Suprapubic skin (tissue), 4 donors: ENCODE measurements around the gene COL16A1. TPM values are rescaled to one million over a fixed set of nuclear protein-coding genes. Genes with fewer than 3 reads are reported as not detected.

Experiments
- DNase-seq, 2 donors: peaks; one replicate each; pipeline ENCODE4 v3.0.0-alpha.2; 2019; ENCODE audit warnings: low spot score in 2 of 2
- H3K27ac ChIP-seq: fragments of 200-600 bp; sonication (generic); one replicate; pipeline ENCODE4 v1.5.1; 2019
- H3K27me3 ChIP-seq: fragments of 200-600 bp; sonication (generic); one replicate; pipeline ENCODE4 v1.5.1; 2019
- H3K36me3 ChIP-seq: fragments of 200-600 bp; sonication (generic); one replicate; pipeline ENCODE4 v1.5.1; 2019
- H3K4me1 ChIP-seq: fragments of 200-600 bp; sonication (generic); one replicate; pipeline ENCODE4 v1.5.1; 2019
- H3K4me3 ChIP-seq: fragments of 200-600 bp; sonication (generic); one replicate; pipeline ENCODE4 v1.5.1; 2019; ENCODE audit warnings: mild to moderate bottlenecking
- H3K9me3 ChIP-seq: fragments of 200-600 bp; sonication (generic); one replicate; pipeline ENCODE4 v1.5.1; 2019
- EP300 ChIP-seq: sonication (generic); formaldehyde crosslinking; IDR thresholded peaks from one replicate; pipeline ENCODE4 v1.6.1; 2017; ENCODE audit warnings: antibody characterized with exemption
- POLR2A ChIP-seq, 2 donors: fragments of 450-650 bp; IDR thresholded peaks; one replicate each; pipeline ENCODE4 v1.6.1; 2017; ENCODE audit warnings: antibody characterized with exemption in 2 of 2, mild to moderate bottlenecking in 2 of 2, moderate library complexity in 2 of 2
- POLR2AphosphoS5 ChIP-seq, 3 donors: sonication (generic); formaldehyde crosslinking; IDR thresholded peaks; one replicate each; pipeline ENCODE4 v1.6.1; 2017; ENCODE audit warnings: antibody characterized with exemption in 3 of 3
- WGBS: methylation state at CpG from one replicate; pipeline ENCODE4 v1.1.5; 2018; 5-methylcytosine and 5-hydroxymethylcytosine counted together
- total RNA-seq, 4 donors: library from RNA; depleted of rRNA; stranded (reverse); fragments of >200 nt; gene quantifications; one replicate each; pipeline ENCODE4 v1.1.0, GENCODE V29; 2016
- TF ChIP-seq, protein P1 (sequence below), 2 donors: fragments of 200-600 bp in 1 of 2; fragments of 450-650 bp in 1 of 2; sonication (generic) in 1 of 2; IDR thresholded peaks; one replicate each; pipeline ENCODE4 v1.5.1; 2016 to 2019; ENCODE audit warnings: antibody characterized with exemption in 2 of 2, mild to moderate bottlenecking in 1 of 2, moderate library complexity in 1 of 2

COL16A1 gene
- total RNA-seq, 4 donors from 2014 or later: 41.6 to 188 (median 93.1) TPM

DNA sequence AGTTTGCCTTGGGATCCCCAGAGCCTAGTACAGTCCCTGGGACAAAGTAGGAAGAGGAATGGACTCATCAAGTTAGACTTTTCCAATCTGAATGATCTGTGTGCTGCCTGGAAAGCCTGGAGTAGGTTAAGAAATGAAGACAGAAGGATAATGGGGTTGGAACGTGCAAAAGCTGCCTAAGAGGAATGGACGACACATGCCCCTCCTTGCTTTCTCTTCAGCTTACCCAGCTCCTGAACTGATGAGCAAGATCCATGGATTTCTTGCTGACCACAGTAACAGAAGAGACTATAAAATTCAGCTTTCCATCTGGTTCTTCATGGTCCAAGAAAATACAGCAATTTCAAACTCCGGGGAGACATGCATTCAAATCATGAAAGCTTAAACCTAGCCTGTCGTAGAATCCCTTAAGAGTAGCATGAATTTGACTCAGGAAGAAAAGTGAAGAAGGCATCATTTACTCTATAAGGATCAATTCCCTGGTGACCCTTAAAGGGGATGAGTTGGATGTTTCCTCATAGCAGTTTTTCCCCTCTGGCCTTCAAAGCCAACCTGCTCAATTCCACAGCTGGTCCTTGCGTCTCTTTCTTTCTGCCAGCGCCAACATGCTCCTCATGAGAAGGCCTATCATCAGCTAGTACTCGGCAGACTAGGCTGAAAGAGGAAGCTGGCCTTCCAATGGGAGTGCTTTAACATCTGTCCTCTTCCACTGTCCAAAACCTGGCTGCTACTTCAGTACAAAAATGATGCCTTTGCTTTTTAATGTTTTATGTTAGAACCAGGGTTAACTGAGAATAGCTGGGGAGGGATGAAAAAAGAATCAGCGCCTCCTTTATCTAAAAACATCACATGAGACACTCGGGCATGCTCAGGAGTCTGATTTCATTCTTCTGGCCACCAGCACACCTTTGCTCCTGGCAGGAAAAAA, 53.4 kb downstream of the COL16A1 start:
- Histone ChIP-seq H3K4me3 (no peak overlapping the region), H3K4me1 (peaks cover 59% of the 10 kb centered on the region), H3K9me3 (no peaks in the 10 kb centered on the region), H3K27ac (peak overlapping the region; percentile 39), H3K36me3 (peaks cover 9% of the 10 kb centered on the region), H3K27me3 (no peaks in the 10 kb centered on the region)
- TF ChIP-seq, protein P1, sequence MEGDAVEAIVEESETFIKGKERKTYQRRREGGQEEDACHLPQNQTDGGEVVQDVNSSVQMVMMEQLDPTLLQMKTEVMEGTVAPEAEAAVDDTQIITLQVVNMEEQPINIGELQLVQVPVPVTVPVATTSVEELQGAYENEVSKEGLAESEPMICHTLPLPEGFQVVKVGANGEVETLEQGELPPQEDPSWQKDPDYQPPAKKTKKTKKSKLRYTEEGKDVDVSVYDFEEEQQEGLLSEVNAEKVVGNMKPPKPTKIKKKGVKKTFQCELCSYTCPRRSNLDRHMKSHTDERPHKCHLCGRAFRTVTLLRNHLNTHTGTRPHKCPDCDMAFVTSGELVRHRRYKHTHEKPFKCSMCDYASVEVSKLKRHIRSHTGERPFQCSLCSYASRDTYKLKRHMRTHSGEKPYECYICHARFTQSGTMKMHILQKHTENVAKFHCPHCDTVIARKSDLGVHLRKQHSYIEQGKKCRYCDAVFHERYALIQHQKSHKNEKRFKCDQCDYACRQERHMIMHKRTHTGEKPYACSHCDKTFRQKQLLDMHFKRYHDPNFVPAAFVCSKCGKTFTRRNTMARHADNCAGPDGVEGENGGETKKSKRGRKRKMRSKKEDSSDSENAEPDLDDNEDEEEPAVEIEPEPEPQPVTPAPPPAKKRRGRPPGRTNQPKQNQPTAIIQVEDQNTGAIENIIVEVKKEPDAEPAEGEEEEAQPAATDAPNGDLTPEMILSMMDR (IDR thresholded peaks at IDR 0.05): no peak
- TF ChIP-seq POLR2AphosphoS5 (IDR thresholded peaks at IDR 0.05): no peak
- TF ChIP-seq EP300: no peak
- TF ChIP-seq POLR2A (IDR thresholded peaks at IDR 0.05): no peak
- DNase-seq: no peak
- 51% methylated on average over 9 of the region's 9 CpGs for WGBS

DNA sequence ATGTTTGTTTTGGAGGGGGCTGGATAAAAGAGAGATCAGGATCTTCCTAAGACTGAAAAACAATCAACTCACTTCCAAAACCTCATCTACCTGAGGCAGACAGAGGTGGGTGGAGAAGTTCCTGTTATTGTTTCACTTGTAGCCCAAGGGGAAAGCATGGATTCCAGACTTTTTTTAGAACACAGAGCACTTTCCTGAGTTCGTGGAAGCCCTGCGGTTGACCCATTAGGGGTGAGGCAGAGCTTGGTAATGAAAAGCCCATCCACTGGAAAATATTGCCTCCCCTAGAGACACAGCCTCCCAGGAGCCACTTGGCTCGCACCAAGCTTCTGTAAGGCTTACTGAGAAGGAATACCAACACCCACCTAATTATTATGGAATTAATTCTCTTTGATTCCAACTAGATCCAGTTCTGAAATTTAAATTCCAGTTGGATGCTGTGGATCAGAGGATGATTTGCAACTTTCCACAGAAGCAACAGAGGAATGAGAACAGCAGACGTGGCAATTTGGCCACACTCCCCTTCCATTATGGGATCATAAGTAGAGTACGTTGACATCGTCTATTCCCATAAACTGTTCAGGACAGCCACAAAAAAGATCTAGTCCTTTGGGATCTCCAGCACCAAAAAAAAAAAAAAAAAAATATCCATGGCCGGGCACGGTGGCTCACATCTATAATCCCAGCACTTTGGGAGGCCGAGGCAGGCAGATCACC, 55.0 kb downstream of the COL16A1 start:
- Histone ChIP-seq H3K4me1 (peaks cover 66% of the 10 kb centered on the region), H3K4me3 (no peak overlapping the region), H3K36me3 (peaks cover 2% of the 10 kb centered on the region), H3K27ac (no peak overlapping the region), H3K27me3 (no peaks in the 10 kb centered on the region), H3K9me3 (no peaks in the 10 kb centered on the region)
- TF ChIP-seq, protein P1 (IDR thresholded peaks at IDR 0.05): no peak
- TF ChIP-seq POLR2AphosphoS5 (IDR thresholded peaks at IDR 0.05) (no peak), POLR2A (IDR thresholded peaks at IDR 0.05) (no peak), EP300 (no peak)
- 63% methylated on average over 9 of the region's 9 CpGs for WGBS
- DNase-seq: no peak

DNA sequence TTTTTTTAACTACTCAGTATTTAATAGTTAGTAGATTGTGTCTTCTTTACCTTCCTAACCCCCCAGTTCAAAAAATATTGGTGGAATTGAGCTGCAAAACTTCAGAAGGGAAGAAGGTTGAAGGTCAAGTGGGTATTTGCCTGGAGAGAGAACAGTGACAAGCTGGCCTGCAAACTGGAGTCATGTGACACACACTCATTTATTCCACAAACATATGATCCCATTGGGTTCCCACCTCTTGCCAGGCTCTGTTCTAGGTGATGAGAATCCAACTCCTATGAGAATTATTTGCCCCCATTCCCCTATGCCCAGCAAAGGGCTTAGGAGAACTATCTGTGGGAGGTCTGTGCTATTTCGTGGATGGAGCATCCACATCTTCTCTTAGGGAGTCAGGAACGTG, 55.6 kb downstream of the COL16A1 start:
- no peaks in the 10 kb centered on the region for H3K27me3 ChIP-seq
- H3K4me1 ChIP-seq: peaks cover 72% of the 10 kb centered on the region
- H3K4me3 ChIP-seq: no peak overlapping the region
- H3K9me3 ChIP-seq: no peaks in the 10 kb centered on the region
- DNase-seq: no peak
- TF ChIP-seq POLR2A (IDR thresholded peaks at IDR 0.05): no peak
- TF ChIP-seq POLR2AphosphoS5 (IDR thresholded peaks at IDR 0.05): no peak
- TF ChIP-seq, protein P1 (IDR thresholded peaks at IDR 0.05): no peak
- no peak for TF ChIP-seq EP300
- 46% methylated on average over 2 of the region's 2 CpGs for whole genome bisulfite sequencing
- H3K27ac ChIP-seq: no peak overlapping the region
- H3K36me3 ChIP-seq: no peaks in the 10 kb centered on the region

DNA sequence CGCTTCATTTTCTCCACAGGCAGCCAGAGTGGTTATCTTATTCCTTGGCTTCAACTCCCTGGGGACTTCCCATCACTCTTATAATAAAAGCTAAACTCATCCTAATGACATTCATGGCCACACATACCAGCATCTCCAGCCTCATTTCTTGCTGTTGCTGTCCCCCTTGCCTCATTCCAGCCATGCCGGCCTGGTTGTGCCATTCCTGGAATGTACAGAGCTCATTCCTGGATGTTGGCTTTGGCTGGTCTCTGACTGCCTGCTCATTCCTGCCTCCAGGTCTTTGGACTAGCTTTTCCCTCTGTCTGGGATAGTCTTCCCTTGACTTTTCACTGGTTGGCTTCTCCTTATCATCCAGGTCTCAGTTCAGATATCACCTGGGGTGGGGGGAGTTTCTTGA, 56.7 kb downstream of the COL16A1 start:
- WGBS: 70% methylated on average over 2 of the region's 2 CpGs
- no peaks in the 10 kb centered on the region for H3K9me3 ChIP-seq
- H3K4me1 ChIP-seq: peaks cover 73% of the 10 kb centered on the region
- no peaks in the 10 kb centered on the region for H3K36me3 ChIP-seq
- H3K27ac ChIP-seq: no peak overlapping the region
- no peaks in the 10 kb centered on the region for H3K27me3 ChIP-seq
- no peak for DNase-seq
- no peak for TF ChIP-seq POLR2A (IDR thresholded peaks at IDR 0.05)
- no peak for TF ChIP-seq POLR2AphosphoS5 (IDR thresholded peaks at IDR 0.05)
- no peak for TF ChIP-seq EP300
- TF ChIP-seq, protein P1 (IDR thresholded peaks at IDR 0.05): no peak
- H3K4me3 ChIP-seq: no peak overlapping the region
